Measurements from ENCODE around the gene RPH3AL. TPM values are rescaled to one million over a fixed set of nuclear protein-coding genes. Genes with fewer than 3 reads are reported as not detected.

Gene RPH3AL
- total RNA-seq, 2 donors from 2014 or later: 11.7 to 17.8 TPM

DNA sequence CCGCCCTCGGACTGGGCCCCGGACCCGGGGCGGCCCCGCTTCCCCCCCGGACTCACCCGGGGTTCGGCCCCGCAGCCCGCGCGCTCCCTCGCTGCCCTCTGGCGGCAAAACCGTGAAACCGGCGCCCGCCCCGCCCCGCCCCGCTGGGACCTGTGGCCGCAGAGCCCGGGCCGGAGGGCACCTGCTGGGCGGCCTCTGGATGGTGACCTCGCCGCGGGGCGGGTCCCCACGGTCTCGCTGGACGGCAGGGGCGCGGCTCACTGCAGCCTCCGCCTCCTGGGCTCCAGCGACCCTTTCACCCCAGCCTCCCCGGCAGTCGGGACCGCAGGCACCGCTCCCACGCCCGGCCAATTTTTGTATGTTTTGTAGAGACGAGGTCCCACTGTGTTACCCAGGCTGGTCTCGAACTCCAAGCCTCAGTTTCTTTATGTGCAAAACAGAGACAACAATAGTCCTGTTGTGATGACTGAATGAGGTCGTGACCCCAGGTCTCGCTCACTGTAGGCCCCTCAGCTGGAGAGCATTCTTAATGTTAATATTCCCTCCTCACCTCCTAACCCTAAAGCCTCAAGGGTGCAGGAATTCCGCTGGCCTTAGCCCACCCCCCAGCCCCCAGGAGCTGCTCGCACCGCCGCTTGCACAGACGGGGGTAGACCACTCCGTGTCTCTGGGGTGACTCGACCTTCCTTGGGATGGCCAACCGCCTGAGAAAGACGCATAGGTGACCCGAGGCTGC lies 33.7 kb upstream of the RPH3AL start:
- H3K4me3 ChIP-seq: peak overlapping the region; percentile 49 to 68

DNA sequence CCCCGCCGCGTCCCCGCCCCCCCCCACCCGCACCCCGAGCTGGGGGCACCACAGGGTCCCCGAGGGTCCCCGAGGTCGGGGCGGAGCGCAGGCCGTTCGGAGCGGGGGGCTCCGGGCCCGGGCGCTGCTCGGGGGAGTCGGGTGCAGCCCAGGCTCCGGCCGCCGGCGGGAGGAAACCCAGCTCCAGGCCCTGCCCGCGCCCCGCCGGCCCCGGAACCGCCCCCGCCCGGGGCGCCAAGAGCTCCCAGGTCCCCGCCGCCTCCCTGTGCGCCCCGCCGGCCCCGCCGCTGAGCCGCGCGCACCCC lies 33.2 kb upstream of the RPH3AL start:
- Histone ChIP-seq H3K9me3 (no peaks in the 10 kb centered on the region), H3K36me3 (no peaks in the 10 kb centered on the region), H3K4me3 (peak overlapping the region; percentile 49 to 68), H3K4me1 (replicated peaks) (no peaks in the 10 kb centered on the region), H3K27me3 (replicated peaks; ENCODE audit: insufficient read depth) (no peaks in the 10 kb centered on the region), H3K27ac (peak overlapping the region; percentile 42 to 74)
- DNase-seq (ENCODE audit: low spot score): no peak
- TF ChIP-seq POLR2A (IDR thresholded peaks at IDR 0.05) (no peak), POLR2AphosphoS5 (IDR thresholded peaks at IDR 0.05) (no peak)
- TF ChIP-seq, protein P1, sequence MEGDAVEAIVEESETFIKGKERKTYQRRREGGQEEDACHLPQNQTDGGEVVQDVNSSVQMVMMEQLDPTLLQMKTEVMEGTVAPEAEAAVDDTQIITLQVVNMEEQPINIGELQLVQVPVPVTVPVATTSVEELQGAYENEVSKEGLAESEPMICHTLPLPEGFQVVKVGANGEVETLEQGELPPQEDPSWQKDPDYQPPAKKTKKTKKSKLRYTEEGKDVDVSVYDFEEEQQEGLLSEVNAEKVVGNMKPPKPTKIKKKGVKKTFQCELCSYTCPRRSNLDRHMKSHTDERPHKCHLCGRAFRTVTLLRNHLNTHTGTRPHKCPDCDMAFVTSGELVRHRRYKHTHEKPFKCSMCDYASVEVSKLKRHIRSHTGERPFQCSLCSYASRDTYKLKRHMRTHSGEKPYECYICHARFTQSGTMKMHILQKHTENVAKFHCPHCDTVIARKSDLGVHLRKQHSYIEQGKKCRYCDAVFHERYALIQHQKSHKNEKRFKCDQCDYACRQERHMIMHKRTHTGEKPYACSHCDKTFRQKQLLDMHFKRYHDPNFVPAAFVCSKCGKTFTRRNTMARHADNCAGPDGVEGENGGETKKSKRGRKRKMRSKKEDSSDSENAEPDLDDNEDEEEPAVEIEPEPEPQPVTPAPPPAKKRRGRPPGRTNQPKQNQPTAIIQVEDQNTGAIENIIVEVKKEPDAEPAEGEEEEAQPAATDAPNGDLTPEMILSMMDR (IDR thresholded peaks at IDR 0.05): no peak
- 0% methylated on average over 9 of the region's 42 CpGs for WGBS
- intact Hi-C loops (cut with DNase I): loop anchor here (5.0 kb wide), 1 partner anchor 243 kb away; a partner anchor contains a TSS

More for the DNA sequence above, 33.7 kb upstream of the RPH3AL start:
- no peak for TF ChIP-seq POLR2A (IDR thresholded peaks at IDR 0.05)
- no peak for TF ChIP-seq POLR2AphosphoS5 (IDR thresholded peaks at IDR 0.05)
- TF ChIP-seq, protein P1 (IDR thresholded peaks at IDR 0.05): peak; percentile 58 to 91 (median 89)
- DNase-seq (ENCODE audit: low spot score): peak; percentile 53
- WGBS: 40% methylated on average over 26 of the region's 57 CpGs
- intact Hi-C loops (cut with DNase I): loop anchor here (5.0 kb wide), 1 partner anchor 244 kb away; a partner anchor contains a TSS
- no peaks in the 10 kb centered on the region for H3K9me3 ChIP-seq
- no peaks in the 10 kb centered on the region for H3K27me3 ChIP-seq (replicated peaks; ENCODE audit: insufficient read depth)
- H3K36me3 ChIP-seq: no peaks in the 10 kb centered on the region
- H3K4me1 ChIP-seq (replicated peaks): no peaks in the 10 kb centered on the region
- H3K27ac ChIP-seq: peak overlapping the region; percentile 42 to 74

DNA sequence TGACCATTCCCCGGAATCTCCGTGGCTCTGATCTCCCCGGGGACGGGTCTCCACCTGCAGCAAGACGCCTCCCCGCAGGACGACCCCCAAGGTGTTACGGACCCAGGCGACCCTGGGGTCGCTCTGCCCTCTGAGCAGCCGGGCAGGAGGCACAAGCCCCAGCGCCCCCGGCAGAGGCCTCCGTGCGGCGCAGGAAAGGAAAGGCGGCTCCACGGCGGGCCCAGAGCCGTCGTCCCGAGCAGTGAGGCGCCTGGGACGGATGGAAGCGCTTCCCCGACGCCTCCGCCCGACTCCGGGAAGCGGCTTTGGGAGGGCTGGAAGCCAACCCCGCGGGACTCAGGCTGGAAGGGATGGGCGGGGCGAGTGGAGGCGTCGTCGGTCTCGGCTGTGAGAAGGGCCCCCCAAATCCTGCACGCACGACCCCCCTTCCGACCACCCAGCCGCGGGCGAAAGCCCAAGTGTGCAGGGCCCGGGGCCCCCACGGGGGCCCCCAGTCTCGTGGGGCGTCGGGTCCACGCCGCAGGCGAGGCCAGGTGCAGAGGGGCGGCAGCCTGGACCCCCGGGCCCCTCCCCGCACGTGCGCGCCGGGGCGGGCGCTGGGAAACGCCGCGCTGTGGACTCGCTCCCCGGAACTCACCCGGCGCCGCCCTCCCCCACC lies 32.7 kb upstream of the RPH3AL start:
- no peak for DNase-seq (ENCODE audit: low spot score)
- Histone ChIP-seq H3K4me1 (replicated peaks) (no peaks in the 10 kb centered on the region), H3K27ac (peak overlapping the region; percentile 42 to 74), H3K27me3 (replicated peaks; ENCODE audit: insufficient read depth) (no peaks in the 10 kb centered on the region), H3K36me3 (no peaks in the 10 kb centered on the region), H3K9me3 (no peaks in the 10 kb centered on the region), H3K4me3 (peak overlapping the region; percentile 49 to 68)
- 2% methylated on average over 31 of the region's 70 CpGs for WGBS
- intact Hi-C loops (cut with DNase I): loop anchor here (5.0 kb wide), 1 partner anchor 243 kb away; a partner anchor contains a TSS
- TF ChIP-seq POLR2A (IDR thresholded peaks at IDR 0.05): no peak
- TF ChIP-seq POLR2AphosphoS5 (IDR thresholded peaks at IDR 0.05): no peak
- TF ChIP-seq, protein P1 (IDR thresholded peaks at IDR 0.05): peak in 1 of 4 experiments; percentile 11

DNA sequence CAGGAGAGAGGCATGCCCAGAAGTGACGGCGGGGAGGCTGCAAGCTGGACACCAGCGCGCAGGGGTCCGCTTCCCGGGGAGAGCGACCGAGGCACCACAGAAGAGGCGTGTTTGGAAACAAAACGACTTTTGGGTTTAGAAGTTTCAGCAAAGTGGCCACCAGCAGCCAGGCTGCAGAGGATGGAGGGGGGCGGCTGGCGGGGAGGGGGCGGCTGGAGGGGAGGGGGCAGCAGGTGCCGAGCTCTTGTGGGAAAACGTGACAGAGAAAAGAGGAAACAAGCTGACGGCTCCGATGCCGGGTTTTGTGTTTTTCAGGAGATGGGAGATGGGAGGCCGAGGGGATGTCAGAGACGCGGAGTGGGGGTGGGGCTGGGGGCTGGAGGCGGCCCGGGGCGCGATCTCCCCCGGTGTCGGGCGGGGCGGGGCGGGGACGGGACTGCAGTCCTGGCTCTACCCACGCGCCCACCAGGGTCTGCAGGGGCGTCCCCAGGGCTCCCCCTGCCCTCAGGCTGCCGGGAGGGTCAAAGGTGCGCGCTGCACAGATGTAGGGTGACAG lies 32.1 kb upstream of the RPH3AL start:
- DNase-seq (ENCODE audit: low spot score): no peak
- H3K9me3 ChIP-seq: no peaks in the 10 kb centered on the region
- intact Hi-C loops (cut with DNase I): loop anchor here (5.0 kb wide), 1 partner anchor 242 kb away; a partner anchor contains a TSS
- peak overlapping the region in 1 of 2 donors; percentile 74 for H3K27ac ChIP-seq
- H3K36me3 ChIP-seq: no peaks in the 10 kb centered on the region
- no peaks in the 10 kb centered on the region for H3K27me3 ChIP-seq (replicated peaks; ENCODE audit: insufficient read depth)
- H3K4me3 ChIP-seq: peak overlapping the region in 1 of 2 donors; percentile 68
- TF ChIP-seq POLR2A (IDR thresholded peaks at IDR 0.05) (no peak), POLR2AphosphoS5 (IDR thresholded peaks at IDR 0.05) (no peak)
- 50% methylated on average over 35 of the region's 37 CpGs for WGBS
- no peaks in the 10 kb centered on the region for H3K4me1 ChIP-seq (replicated peaks)

All from prostate gland (tissue), 2 donors.